Endothelial cell (in vitro differentiated cells): ENCODE results near the gene GOLGA8S. TPM values are rescaled to one million over a fixed set of nuclear protein-coding genes. Genes with fewer than 3 reads are reported as not detected.

Source experiments
- total RNA-seq: library from RNA; stranded (reverse); fragmentation: NEBNext Ultra II Directional; extraction: Animal tissue kit (Norgen Biotek cat#: 25700); gene quantifications from one replicate; pipeline ENCODE4 v1.2.1, GENCODE V29; 2021; ENCODE audit not compliant: unreplicated experiment

GOLGA8S gene
- total RNA-seq, 1 donor from 2014 or later, result 0.28 TPM

Other genes starting within 250 kb of the GOLGA8S start
- not detected for gene GOLGA6L1, start 217.9 kb upstream of the GOLGA8S start, total RNA-seq
- not detected for gene GOLGA6L26, start 20.6 kb upstream of the GOLGA8S start, total RNA-seq
- not detected for gene GOLGA6L2, start 92.5 kb downstream of the GOLGA8S start, total RNA-seq
- 0.85 TPM for gene MKRN3, start 210.9 kb downstream of the GOLGA8S start, total RNA-seq